GM12801 (cell line): ENCODE measurements around the gene NTN3.

Source experiments
- TF ChIP-seq, protein P1 (sequence below): IDR thresholded peaks from one replicate; pipeline ENCODE4 v1.5.1; 2011; ENCODE audit warnings: control low read depth; ENCODE audit not compliant: insufficient read length; ENCODE audit errors: extremely low read depth

NTN3 gene

DNA sequence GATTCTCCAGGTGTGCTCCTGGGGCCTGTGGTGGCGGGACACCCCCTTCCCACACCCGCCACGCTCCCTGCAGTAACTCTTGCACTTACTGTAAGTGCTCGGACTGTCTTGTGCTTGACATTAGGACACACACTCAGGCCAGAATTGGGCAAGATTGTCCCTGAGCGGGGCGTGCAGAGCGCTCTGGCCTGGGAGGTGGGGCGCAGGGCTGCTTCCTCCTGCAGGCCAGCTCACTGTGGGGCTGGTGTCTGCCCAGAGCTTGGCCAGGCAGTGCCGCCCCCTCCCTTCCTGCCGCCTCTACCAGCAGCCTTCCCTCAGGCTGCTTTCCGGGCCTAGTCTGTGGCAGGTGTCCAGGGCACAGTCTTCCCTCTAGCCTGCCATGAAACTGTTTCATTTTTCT is 36.6 kb downstream of the NTN3 start:
- TF ChIP-seq, protein P1, sequence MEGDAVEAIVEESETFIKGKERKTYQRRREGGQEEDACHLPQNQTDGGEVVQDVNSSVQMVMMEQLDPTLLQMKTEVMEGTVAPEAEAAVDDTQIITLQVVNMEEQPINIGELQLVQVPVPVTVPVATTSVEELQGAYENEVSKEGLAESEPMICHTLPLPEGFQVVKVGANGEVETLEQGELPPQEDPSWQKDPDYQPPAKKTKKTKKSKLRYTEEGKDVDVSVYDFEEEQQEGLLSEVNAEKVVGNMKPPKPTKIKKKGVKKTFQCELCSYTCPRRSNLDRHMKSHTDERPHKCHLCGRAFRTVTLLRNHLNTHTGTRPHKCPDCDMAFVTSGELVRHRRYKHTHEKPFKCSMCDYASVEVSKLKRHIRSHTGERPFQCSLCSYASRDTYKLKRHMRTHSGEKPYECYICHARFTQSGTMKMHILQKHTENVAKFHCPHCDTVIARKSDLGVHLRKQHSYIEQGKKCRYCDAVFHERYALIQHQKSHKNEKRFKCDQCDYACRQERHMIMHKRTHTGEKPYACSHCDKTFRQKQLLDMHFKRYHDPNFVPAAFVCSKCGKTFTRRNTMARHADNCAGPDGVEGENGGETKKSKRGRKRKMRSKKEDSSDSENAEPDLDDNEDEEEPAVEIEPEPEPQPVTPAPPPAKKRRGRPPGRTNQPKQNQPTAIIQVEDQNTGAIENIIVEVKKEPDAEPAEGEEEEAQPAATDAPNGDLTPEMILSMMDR = no peak

DNA sequence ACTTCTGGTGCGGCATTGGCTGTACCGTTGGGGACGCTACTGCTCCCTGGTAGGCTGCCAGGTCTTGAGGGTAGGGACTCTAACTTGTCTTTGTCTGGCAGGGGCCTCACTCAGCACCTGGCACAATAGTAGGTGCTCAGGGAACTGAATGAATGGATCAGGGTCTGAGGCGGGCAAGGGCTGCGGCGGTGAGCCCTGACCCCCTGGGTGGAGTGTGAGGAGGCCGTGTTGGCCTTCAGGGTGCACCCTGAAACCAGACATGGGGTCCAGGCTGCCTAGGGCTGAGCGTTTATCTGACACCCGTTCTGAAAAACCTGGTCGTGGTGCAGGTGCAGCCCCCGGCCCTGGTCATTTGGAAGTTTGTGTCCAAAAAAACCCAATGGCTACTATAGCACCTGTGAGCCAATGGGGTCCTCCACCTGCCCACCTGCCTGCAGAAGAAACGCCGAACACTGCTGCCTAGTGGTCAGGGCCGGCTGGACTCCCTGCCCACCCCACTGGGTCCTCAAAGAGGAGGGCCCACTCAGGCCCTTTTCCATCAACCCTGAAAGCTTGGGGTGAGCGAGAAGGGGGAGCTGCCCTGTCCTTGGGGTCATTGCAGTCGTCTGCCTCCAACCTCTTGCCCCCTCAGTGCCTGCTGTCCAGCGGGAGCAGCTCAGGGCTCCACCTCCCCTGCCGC is 37.8 kb downstream of the NTN3 start:
- TF ChIP-seq, protein P1 = no peak

DNA sequence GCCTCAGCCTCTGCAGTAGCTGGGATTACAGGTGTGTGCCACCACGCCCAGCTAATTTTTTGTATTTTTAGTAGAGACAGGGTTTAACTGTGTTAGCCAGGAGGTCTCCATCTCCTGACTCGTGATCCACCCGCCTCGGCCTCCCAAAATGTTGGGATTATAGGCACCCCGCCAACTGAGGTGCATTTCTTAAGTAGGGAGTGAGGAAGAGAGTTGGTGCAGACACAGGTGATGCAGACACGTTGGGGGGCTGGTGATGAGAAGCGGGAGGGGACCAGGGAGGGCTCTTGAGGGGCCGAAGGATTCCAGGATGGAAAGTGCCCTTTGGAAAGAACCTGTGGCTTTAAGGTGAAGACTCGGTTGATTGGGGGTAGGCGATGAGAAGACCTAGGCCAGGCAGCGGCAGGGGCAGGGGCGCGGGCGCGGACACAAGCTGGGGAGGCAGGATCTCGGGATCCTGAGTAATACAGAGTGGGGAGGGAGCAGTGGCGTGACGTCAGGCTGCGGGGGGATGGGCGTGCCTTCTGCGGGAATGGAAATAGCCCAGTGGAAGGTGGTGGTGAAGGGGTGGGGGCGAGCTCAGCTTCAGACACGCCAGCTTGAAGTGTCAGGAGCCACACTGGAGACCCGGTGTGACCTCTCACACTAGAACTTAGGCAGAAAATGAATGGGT is 40.2 kb downstream of the NTN3 start:
- TF ChIP-seq, protein P1 = no peak

DNA sequence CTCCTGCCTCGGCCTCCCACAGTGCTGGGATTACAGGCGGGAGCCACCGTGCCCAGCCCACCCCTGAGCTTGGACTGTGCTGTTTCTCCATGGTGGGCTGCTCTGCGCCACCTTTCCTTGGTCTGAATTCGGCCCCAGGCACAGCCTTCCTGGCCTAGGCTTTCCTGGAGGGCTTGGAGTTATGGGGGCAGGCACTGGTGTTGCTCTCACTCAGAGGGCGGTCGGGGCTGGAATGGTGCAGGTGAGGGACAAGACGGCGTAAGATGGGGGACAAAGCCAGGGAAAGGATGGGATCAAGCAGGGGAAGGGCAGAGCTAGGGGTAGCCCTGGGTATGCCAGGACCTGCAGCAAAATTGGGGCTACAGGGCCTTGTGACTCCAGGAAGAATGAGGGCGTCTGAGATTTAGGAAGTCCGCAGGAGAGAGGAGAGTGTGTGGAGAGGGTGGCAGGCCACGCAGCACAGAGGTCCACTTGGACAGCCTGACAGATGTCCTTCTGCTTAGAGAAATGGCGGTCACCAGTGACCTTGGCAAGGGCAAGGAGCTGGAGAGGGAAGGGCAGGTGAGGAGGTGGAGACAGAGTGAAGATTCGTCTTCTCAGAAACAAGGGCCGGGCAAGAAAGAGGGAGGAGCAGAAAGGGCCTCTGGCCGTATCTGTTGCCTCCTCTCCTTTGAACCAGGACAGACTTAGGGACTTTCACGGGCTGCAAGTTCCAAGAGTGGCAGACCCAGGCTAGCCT is 41.1 kb downstream of the NTN3 start:
- TF ChIP-seq, protein P1 = no peak

DNA sequence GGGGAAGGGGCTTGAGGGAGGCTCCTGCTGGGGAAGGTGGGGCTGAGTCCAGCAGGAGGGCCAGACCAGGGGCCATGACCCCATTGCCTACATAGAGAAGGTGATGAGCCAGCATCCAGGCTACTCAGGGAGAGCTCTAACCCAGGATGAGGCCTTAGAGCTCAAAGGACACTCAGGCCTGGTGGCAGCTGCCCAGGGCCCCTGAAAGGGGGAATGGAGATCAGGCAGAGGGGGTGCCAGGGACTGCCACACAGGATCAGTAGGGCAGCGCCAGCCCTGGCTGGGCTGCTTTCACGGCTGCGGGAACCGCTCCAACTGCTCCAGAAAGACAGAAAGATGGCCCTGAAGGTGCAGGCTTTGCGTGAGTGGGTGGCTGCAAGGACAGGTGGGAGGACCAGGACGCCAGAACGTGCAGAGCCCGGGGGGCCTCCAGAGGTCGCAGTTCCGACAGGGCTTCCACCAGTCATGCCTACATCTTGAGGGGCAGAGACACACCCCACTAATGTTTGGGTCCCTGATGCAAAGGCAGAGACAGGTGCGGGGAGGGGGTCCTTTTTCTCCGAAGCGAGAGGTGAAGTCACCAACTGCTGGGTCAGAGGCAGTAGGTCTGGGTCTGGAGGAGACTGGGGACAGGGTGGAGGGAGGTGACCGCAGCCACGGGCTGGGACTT is 41.8 kb downstream of the NTN3 start:
- TF ChIP-seq, protein P1 = no peak

DNA sequence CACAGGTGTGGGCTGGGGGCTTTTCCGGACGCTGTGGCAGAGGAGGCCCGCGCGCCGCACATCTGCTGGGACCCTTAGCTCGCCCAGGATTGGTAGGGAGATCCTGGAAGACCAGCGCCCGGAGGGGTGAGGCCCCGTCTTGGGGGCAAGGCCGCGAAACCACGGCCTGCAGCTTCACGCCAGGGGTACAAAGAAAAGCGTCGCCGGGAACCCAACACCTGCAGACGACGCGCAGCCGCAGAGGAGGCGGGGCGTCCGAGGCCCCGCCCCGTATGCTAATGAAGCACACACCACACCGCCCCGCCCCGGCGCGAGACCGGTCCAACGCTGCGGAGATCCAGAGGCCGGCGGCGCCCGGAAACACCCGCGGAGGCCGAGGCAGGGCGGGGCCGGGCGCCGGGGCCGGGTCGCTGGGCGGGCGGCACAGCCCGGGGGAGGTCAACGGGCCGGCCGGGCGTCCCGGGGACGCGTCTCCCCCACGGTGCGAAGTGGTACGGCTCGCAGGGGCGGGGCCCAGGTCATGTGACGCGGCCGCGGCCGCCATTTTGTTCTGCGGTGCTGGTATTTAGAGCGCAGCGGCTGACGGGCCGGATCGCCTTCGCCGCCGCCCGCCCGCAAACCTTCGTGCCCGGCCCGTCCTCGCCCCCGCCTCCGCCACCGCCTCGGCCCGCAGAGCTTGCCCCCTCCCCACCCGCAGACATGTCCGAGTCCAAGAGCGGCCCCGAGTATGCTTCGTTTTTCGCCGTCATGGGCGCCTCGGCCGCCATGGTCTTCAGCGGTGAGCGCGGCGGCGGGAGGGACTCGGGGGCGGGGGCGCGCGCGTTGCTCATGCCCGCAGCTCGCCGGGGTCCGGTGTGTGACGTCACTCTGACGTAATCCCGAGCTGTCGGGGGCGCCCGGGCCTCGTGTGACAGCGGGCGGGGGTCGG is 42.6 kb downstream of the NTN3 start, which contains the start of gene ATP6V0C:
TSS of gene ATP6V0C (plus strand) at position 548 of the 928 bp plus-strand sequence. CDS start at position 700, 152 bp downstream.
- TF ChIP-seq, protein P1 = no peak
